Ishikawa (cell line): Measurements from ENCODE around the gene C12orf76.

Source experiments
- CEBPB ChIP-seq: IDR thresholded peaks from 2 replicates; pipeline ENCODE4 v1.6.1; 2012
- CREB1 ChIP-seq: IDR thresholded peaks from 2 replicates; pipeline ENCODE4 v1.6.1; 2012; ENCODE audit warnings: low read depth
- EP300 ChIP-seq: IDR thresholded peaks from 2 replicates; pipeline ENCODE4 v1.6.1; 2012; ENCODE audit warnings: borderline replicate concordance
- FOXM1 ChIP-seq: IDR thresholded peaks from 2 replicates; pipeline ENCODE4 v1.6.1; 2012; ENCODE audit warnings: low read depth, borderline replicate concordance
- MAX ChIP-seq: IDR thresholded peaks from 2 replicates; pipeline ENCODE4 v1.6.1; 2012
- NFIC ChIP-seq: IDR thresholded peaks from 2 replicates; pipeline ENCODE4 v1.6.1; 2012
- RAD21 ChIP-seq: IDR thresholded peaks from 2 replicates; pipeline ENCODE4 v1.6.1; 2012; ENCODE audit warnings: low read depth
- REST ChIP-seq: IDR thresholded peaks from 2 replicates; pipeline ENCODE4 v1.6.1; 2012; ENCODE audit warnings: low read depth, mild to moderate bottlenecking
- TAF1 ChIP-seq: IDR thresholded peaks from 2 replicates; pipeline ENCODE4 v1.6.1; 2012; ENCODE audit warnings: low read depth, mild to moderate bottlenecking
- ZBTB7A ChIP-seq: IDR thresholded peaks from 2 replicates; pipeline ENCODE4 v1.6.1; 2012; ENCODE audit warnings: low read depth

- no peak for TF ChIP-seq MAX
- no peak for TF ChIP-seq EP300
- TF ChIP-seq ZBTB7A = no peak
- no peak for TF ChIP-seq RAD21
- TF ChIP-seq NFIC = no peak
- no peak for TF ChIP-seq TAF1
- no peak for TF ChIP-seq CEBPB
- TF ChIP-seq CREB1 = no peak
- TF ChIP-seq REST = no peak
- no peak for TF ChIP-seq FOXM1
These were observed 50.9 kb downstream of the C12orf76 start for GRCh38 chr12:109997393-109997792.
